Activated T-cell treated with anti-CD3 and anti-CD28 coated beads, Interleukin-2, amount 50 U/mL, for 4 hours (primary cell): ENCODE data around the gene NFX1. TPM values are rescaled to one million over a fixed set of nuclear protein-coding genes. Genes with fewer than 3 reads are reported as not detected.
"Not testable (repeated sequence)": the region's sequence is repeated elsewhere in the genome, so short reads cannot be mapped to it uniquely, and the experiment has no call there.

Experiments
- ATAC-seq, 2 donors: fragments of 200-7000 bp; cut with Tn5 transposase; one replicate each; pipeline ENCODE4 v1.10.0; 2021
- DNase-seq: peaks from one replicate; pipeline ENCODE4 v3.0.0-alpha.2; 2020
- H3K27me3 Mint-ChIP-seq: one replicate; pipeline ENCODE4 v1.8.0; 2021; ENCODE audit warnings: low read depth, mixed read lengths
- H3K36me3 Mint-ChIP-seq: one replicate; pipeline ENCODE4 v1.8.0; 2022; ENCODE audit warnings: mixed read lengths; ENCODE audit not compliant: insufficient read depth
- H3K4me1 Mint-ChIP-seq: one replicate; pipeline ENCODE4 v1.8.0; 2021; ENCODE audit warnings: low read depth, mixed read lengths
- H3K4me3 Mint-ChIP-seq: one replicate; pipeline ENCODE4 v1.8.0; 2021; ENCODE audit warnings: mild to moderate bottlenecking, moderate library complexity, mixed read lengths
- H3K9me3 Mint-ChIP-seq: one replicate; pipeline ENCODE4 v1.8.0; 2021; ENCODE audit warnings: mixed read lengths
- total RNA-seq, 3 donors: library from RNA; stranded (reverse); gene quantifications; one replicate each; pipeline ENCODE4 v1.2.1, GENCODE V29; 2021

NFX1 gene
- total RNA-seq, 3 donors from 2014 or later = 35.2 to 42.6 (median 36.0) TPM

DNA sequence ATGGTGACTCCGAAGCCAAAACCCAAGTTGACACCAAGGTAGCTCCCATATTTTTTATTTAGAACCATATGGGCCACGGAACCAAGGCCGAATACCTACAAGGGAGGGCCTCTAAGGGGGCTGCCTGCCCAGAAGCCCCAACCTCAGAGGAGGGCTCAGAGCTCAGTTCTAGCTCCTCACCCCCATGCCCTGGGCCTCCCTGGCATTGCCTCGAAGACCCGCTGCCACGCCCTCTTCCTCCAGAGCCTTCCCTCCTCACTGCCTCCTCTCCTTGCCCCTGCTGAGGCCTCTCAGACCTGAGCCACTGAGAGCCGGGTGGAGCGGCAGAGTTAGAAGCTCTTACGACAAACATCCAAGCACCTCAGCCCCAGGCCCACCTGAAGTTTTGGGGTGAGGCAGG lies 96.7 kb downstream of the NFX1 start:
- not testable (repeated sequence) for H3K27me3 Mint-ChIP-seq, H3K36me3 Mint-ChIP-seq, H3K4me3 Mint-ChIP-seq, H3K9me3 Mint-ChIP-seq, ATAC-seq, DNase-seq, H3K4me1 Mint-ChIP-seq

DNA sequence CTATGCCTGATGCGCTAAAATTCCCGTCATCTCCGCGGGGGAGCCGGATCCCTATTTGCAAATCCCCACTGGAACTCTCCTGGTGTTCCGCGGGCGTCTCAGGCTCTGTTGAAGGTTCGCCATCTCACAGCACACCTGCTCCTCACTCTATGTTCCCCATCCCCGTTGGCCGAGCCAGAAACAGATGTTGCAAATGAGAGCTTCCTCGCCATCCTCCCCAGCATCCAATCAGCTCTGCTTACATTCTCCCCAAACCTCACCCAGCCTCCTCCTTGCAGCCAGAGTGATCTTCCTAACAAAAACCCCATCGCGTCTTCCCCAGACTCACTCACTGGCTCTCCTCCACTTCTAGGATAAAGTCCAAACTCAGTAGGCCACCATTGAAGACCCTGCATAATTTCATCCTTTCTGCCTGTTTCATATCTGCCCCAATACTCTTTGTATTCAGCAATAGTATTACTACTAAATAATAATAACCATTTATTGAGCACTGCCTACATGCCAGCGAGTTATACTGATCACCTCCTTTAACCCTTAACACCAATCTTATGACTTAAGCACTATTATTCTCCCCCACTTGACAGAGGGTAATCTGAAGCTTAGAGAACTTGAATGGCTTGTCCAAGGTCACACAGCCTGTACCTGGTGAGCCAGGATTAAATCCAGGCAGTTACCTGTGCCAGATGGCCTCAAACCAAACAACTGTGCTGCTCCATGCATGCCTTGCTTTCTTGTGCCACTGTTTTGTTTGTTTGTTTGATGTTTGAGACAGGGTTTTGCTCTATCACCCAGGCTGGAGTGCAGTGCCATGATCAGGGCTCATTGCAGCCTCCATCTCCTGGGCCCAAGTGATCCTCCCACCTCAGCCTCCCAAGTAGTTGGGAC lies 98.0 kb downstream of the NFX1 start:
- peaks cover 1% of the 10 kb centered on the region for H3K27me3 Mint-ChIP-seq
- H3K9me3 Mint-ChIP-seq = no peaks in the 10 kb centered on the region
- DNase-seq (no peak), ATAC-seq (no peak)
- no peaks in the 10 kb centered on the region for H3K4me1 Mint-ChIP-seq
- H3K4me3 Mint-ChIP-seq = no peak overlapping the region
- no peaks in the 10 kb centered on the region for H3K36me3 Mint-ChIP-seq

DNA sequence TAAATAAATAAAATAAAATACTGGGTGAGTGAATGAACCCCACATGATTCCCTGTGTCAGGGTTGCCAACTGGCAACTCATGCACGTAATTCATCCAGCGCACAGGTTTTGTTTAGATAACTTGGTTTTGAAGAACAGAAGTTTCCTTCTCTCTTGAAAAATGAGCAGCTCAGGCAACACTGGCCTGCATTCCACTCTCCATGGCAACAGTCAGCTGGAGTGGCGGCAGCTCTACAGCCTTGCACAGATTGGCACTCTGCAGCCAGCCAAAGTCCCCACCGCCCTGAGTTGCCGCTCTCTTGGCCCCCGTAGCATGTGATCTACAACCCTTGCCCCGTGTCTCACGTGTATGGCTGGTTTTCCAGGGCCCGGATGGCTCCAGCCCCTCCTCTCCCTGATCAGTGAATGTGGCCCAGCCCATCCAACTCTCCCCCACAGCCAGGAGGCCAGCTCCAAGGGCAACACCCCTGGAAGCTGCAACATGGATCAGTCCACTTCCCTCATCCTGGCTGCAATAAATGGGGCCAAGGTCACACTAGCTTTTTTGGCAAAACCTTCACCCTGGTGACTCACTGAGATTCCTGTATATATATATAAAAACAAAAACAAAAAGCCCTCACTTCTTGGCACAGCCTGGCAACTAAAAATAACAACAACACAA lies 100.9 kb downstream of the NFX1 start:
- DNase-seq, H3K36me3 Mint-ChIP-seq, H3K9me3 Mint-ChIP-seq, ATAC-seq, H3K4me3 Mint-ChIP-seq, H3K27me3 Mint-ChIP-seq, H3K4me1 Mint-ChIP-seq: not testable (repeated sequence)

- H3K9me3 Mint-ChIP-seq, H3K27me3 Mint-ChIP-seq, ATAC-seq, DNase-seq, H3K4me3 Mint-ChIP-seq, H3K36me3 Mint-ChIP-seq, H3K4me1 Mint-ChIP-seq: not testable (repeated sequence)
Observed at GRCh38 chr9:33392591-33393021, 102.3 kb downstream of the NFX1 start.

DNA sequence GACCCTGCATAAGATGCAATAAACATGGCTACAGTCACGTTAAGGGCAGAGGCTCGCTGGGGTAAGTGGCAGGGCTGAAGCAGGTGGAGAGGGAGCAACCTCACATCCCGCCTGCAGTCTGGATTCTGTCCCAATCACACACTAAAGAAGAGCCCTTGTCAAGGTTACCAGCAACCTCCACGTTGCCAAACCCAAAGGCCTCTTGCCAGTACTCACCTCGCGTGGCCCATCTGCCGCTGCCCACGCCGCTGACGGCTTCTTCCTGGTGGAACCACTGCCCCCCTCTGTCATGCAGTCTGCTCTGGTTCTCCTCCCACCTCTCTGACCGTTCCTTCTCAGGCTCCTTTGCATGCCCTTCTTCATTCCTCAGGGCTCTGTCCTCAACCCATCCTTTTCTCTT lies 103.3 kb downstream of the NFX1 start:
- Mint-ChIP-seq H3K9me3 (no peaks in the 10 kb centered on the region), H3K36me3 (no peaks in the 10 kb centered on the region), H3K4me3 (no peak overlapping the region), H3K4me1 (no peaks in the 10 kb centered on the region), H3K27me3 (no peaks in the 10 kb centered on the region)
- ATAC-seq = no peak
- DNase-seq = no peak

DNA sequence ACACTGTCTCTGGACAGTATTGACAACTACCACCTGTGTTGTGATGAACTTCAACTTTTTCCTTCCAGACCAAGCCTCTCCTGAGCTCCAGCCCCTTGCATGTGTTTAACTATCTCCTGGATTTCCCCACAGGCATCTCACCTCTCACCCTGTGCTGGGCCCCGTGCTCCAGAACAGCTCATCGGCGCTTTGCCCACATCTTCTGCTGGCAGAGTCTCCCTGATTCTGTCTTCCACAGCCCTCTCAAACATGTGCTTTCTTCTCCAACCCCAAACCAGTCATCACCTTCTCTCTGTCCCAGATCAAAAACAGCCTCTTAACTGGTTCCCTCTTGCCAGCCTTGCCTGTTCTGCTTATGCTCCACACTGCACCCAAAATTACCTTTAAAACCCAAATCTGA lies 103.7 kb downstream of the NFX1 start:
- H3K36me3 Mint-ChIP-seq, ATAC-seq, H3K27me3 Mint-ChIP-seq, DNase-seq, H3K9me3 Mint-ChIP-seq, H3K4me1 Mint-ChIP-seq, H3K4me3 Mint-ChIP-seq: not testable (repeated sequence)

DNA sequence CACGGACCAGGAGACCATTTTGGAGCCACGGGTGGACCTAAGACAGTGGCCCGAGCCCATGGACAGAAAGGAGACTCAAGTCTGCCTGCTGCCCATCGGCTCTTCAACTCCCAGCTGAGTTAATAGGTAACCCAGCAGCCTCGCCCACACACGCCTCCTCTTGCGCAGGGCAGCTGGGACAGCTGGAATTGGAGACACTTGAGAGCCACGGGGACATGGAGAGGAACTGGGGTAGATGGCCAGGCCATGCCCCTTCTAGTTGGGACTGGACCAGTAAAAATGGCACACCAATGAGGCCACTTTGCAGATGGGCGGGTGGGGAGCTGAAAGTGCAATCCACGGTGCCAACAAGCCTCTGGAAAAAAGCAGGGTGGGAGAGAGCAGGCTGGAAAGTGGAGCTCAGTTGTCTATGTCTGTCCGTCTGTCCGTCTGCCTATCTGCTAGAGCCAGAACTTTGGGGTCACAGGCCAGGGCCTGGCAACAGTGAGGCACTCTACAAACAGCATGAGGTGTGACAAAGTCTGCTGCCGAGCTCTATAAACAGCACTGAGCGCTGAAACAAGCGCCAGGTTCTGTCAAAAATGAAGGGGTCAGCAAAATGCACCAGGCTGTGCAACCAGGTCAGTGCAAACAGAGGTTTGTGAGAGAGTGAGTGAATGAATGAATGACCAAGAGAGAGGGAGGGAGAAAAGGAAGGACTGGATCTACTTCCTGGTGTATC lies 105.0 kb downstream of the NFX1 start:
- not testable (repeated sequence) for H3K27me3 Mint-ChIP-seq, H3K4me3 Mint-ChIP-seq, H3K36me3 Mint-ChIP-seq, ATAC-seq, H3K4me1 Mint-ChIP-seq, DNase-seq, H3K9me3 Mint-ChIP-seq

GRCh38 chr9:33397801-33398200 lies 107.5 kb downstream of the NFX1 start:
- H3K4me3 Mint-ChIP-seq, ATAC-seq, H3K4me1 Mint-ChIP-seq, H3K9me3 Mint-ChIP-seq, H3K27me3 Mint-ChIP-seq, DNase-seq, H3K36me3 Mint-ChIP-seq: not testable (repeated sequence)

DNA sequence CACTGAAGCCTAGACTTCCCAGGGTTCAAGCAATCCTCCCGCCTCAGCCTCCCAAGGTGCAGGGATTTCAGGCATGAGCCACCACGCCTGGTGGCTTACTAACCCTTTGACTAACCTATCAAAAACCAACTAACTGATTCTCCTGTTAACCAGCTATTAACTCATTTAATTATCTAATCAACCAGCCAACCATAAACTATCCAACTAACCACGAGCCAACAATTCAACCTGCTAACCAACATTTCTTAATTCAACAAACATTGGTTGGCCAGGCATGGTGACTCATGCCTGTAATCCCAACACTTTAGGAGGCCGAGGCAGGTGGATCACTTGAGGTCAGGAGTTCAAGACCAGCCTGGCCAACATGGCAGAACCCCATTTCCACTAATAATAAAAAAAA lies 108.7 kb downstream of the NFX1 start:
- not testable (repeated sequence) for H3K4me1 Mint-ChIP-seq, ATAC-seq, H3K9me3 Mint-ChIP-seq, H3K4me3 Mint-ChIP-seq, DNase-seq, H3K36me3 Mint-ChIP-seq, H3K27me3 Mint-ChIP-seq

GRCh38 chr9:33401809-33402208 lies 111.5 kb downstream of the NFX1 start:
- H3K36me3 Mint-ChIP-seq, ATAC-seq, H3K9me3 Mint-ChIP-seq, H3K4me3 Mint-ChIP-seq, DNase-seq, H3K4me1 Mint-ChIP-seq, H3K27me3 Mint-ChIP-seq: not testable (repeated sequence)

GRCh38 chr9:33402371-33402770 lies 112.1 kb downstream of the NFX1 start, which contains the start of gene AQP7:
AQP7 (minus strand) TSS chr9:33402568; CDS start chr9:33401262, 1,306 bp downstream.
- DNase-seq, H3K27me3 Mint-ChIP-seq, H3K36me3 Mint-ChIP-seq, ATAC-seq, H3K4me3 Mint-ChIP-seq, H3K4me1 Mint-ChIP-seq, H3K9me3 Mint-ChIP-seq: not testable (repeated sequence)

DNA sequence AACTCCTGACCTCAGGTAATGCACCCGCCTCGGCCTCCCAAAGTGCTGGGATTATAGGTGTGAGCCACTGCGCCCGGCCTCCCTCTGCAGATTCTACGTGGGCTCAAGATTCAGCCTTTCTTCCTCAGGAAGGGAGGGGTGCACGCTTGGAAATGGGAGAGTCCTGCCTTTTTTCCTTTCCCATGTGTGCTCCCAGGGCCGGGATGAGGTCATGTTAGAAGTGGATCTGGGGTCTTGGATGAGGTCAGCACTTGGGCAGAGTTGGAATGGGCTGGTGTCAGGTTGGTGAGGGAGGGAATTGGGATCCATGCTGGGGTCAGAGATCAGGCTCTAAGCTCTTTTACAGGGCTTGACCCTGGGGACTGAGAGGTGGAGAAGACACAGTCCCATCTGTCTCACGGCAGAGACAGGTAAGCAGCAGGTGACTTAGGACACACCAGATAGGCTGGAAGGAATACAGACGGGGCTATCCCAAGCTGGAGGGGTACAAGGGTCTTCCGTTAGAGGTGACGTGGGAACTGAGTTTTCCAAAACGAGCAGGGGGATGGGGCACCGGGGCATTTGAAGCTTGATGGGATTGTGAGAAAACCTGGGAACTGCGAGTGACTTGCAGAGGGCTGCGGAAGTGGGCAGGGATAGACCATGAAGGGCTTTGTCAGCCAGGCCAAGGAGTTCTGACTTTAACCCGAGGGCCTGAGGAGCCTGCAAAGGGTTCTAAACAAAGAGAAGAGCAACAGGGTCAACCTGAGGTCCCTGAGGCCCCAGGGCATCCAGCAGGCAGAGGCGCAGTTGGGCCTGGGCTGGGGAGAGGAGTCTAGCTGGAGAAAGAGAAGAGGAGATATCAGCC lies 113.8 kb downstream of the NFX1 start:
- DNase-seq (no peak), ATAC-seq (no peak)
- Mint-ChIP-seq H3K36me3 (no peaks in the 10 kb centered on the region), H3K4me1 (no peaks in the 10 kb centered on the region), H3K9me3 (no peaks in the 10 kb centered on the region), H3K27me3 (no peaks in the 10 kb centered on the region), H3K4me3 (no peak overlapping the region)

- H3K36me3 Mint-ChIP-seq = no peaks in the 10 kb centered on the region
- DNase-seq = no peak
Observed at GRCh38 chr9:33404788-33405362, 114.6 kb downstream of the NFX1 start.

More at GRCh38 chr9:33404788-33405362, 114.6 kb downstream of the NFX1 start:
- Mint-ChIP-seq H3K9me3 (no peaks in the 10 kb centered on the region), H3K27me3 (no peaks in the 10 kb centered on the region), H3K4me3 (no peak overlapping the region), H3K4me1 (no peaks in the 10 kb centered on the region)
- ATAC-seq = no peak
